ENCODE measurements around the gene CNGA1. TPM values are rescaled to one million over a fixed set of nuclear protein-coding genes. Genes with fewer than 3 reads are reported as not detected.
"Not testable (repeated sequence)": the region's sequence is repeated elsewhere in the genome, so short reads cannot be mapped to it uniquely, and the experiment has no call there.

CNGA1 gene
- total RNA-seq, 2 donors from 2014 or later, result 0.33 to 1.8 TPM

- H3K4me3 ChIP-seq, result no peak overlapping the region
- intact Hi-C loops (cut with DNase I), result loop anchor here (10.0 kb wide), 1 partner anchor 87 kb away; no protein-coding TSS in a partner anchor
- ATAC-seq (no peak), DNase-seq (no peak)
- H3K27ac ChIP-seq, result no peak overlapping the region
- H3K9me3 ChIP-seq, result no peaks in the 10 kb centered on the region
- no peaks in the 10 kb centered on the region for H3K4me1 ChIP-seq
- TF ChIP-seq POLR2A (IDR thresholded peaks at IDR 0.05) (no peak), CTCF (IDR thresholded peaks at IDR 0.05) (no peak)
- H3K27me3 ChIP-seq, result no peaks in the 10 kb centered on the region
- no peaks in the 10 kb centered on the region for H3K36me3 ChIP-seq (replicated peaks in 1 of 2; ENCODE audit: insufficient read depth in 1 of 2, low read depth in 2 of 2)
These were observed 8.4 kb downstream of the CNGA1 start for GRCh38 chr4:48008021-48008596.

- Histone ChIP-seq H3K4me3 (no peak overlapping the region), H3K27ac (no peak overlapping the region), H3K9me3 (no peaks in the 10 kb centered on the region), H3K27me3 (no peaks in the 10 kb centered on the region), H3K36me3 (replicated peaks in 1 of 2; ENCODE audit: insufficient read depth in 1 of 2, low read depth in 2 of 2) (no peaks in the 10 kb centered on the region), H3K4me1 (no peaks in the 10 kb centered on the region)
- no peak for ATAC-seq
- WGBS, 2 donors, result 96 to 98% methylated on average over 2 of the region's 2 CpGs
- TF ChIP-seq POLR2A (IDR thresholded peaks at IDR 0.05) (no peak), CTCF (IDR thresholded peaks at IDR 0.05) (no peak)
- DNase-seq, result no peak
- intact Hi-C loops (cut with DNase I), result loop anchor here (10.0 kb wide), 1 partner anchor 89 kb away; no protein-coding TSS in a partner anchor
These were observed 10.7 kb downstream of the CNGA1 start for GRCh38 chr4:48005781-48006180.

GRCh38 chr4:48003568-48003967, 12.9 kb downstream of the CNGA1 start:
- intact Hi-C loops (cut with DNase I), result loop anchor here (10.0 kb wide), 1 partner anchor 91 kb away; no protein-coding TSS in a partner anchor
- peak; percentile 24 to 78 (median 49) for DNase-seq
- WGBS, 2 donors, result 51 to 63% methylated on average over 2 of the region's 2 CpGs

GRCh38 chr4:48002267-48002666, 14.2 kb downstream of the CNGA1 start:
- TF ChIP-seq CTCF (IDR thresholded peaks at IDR 0.05) (no peak), POLR2A (IDR thresholded peaks at IDR 0.05) (no peak)
- Histone ChIP-seq H3K36me3 (replicated peaks in 1 of 2; ENCODE audit: insufficient read depth in 1 of 2, low read depth in 2 of 2) (no peaks in the 10 kb centered on the region), H3K4me1 (no peaks in the 10 kb centered on the region), H3K4me3 (no peak overlapping the region), H3K27ac (no peak overlapping the region), H3K27me3 (no peaks in the 10 kb centered on the region), H3K9me3 (no peaks in the 10 kb centered on the region)
- 56 to 93% methylated on average over 1 of the region's 1 CpG for whole genome bisulfite sequencing, 2 donors
- intact Hi-C loops (cut with DNase I), result loop anchor here (10.0 kb wide), 1 partner anchor 93 kb away; no protein-coding TSS in a partner anchor
- no peak for ATAC-seq
- no peak for DNase-seq

More at GRCh38 chr4:48003568-48003967, 12.9 kb downstream of the CNGA1 start:
- H3K9me3 ChIP-seq; H3K4me1 ChIP-seq; H3K27ac ChIP-seq; H3K4me3 ChIP-seq; ATAC-seq; H3K27me3 ChIP-seq; H3K36me3 ChIP-seq (replicated peaks in 1 of 2; ENCODE audit: insufficient read depth in 1 of 2, low read depth in 2 of 2): not testable (repeated sequence)
- peak; percentile 8 to 62 (median 33) for TF ChIP-seq CTCF (IDR thresholded peaks at IDR 0.05)

- H3K9me3 ChIP-seq, result no peaks in the 10 kb centered on the region
- ATAC-seq (no peak), DNase-seq (no peak)
- H3K27ac ChIP-seq, result no peak overlapping the region
- 75 to 88% methylated on average over 1 of the region's 1 CpG for WGBS, 2 donors
- no peaks in the 10 kb centered on the region for H3K27me3 ChIP-seq
- intact Hi-C loops (cut with DNase I), result no loop called here
- TF ChIP-seq CTCF (IDR thresholded peaks at IDR 0.05) (no peak), POLR2A (IDR thresholded peaks at IDR 0.05) (no peak)
- H3K4me3 ChIP-seq, result no peak overlapping the region
- H3K36me3 ChIP-seq (replicated peaks in 1 of 2; ENCODE audit: insufficient read depth in 1 of 2, low read depth in 2 of 2), result no peaks in the 10 kb centered on the region
- H3K4me1 ChIP-seq, result no peaks in the 10 kb centered on the region
These were observed 20.5 kb downstream of the CNGA1 start for GRCh38 chr4:47996021-47996420.

GRCh38 chr4:47992475-47992874, 24.0 kb downstream of the CNGA1 start:
- not testable (repeated sequence) for H3K27ac ChIP-seq

More at GRCh38 chr4:47992475-47992874, 24.0 kb downstream of the CNGA1 start:
- H3K27me3 ChIP-seq; DNase-seq; ATAC-seq; H3K4me1 ChIP-seq; H3K9me3 ChIP-seq; H3K4me3 ChIP-seq; H3K36me3 ChIP-seq (replicated peaks in 1 of 2; ENCODE audit: insufficient read depth in 1 of 2, low read depth in 2 of 2); intact Hi-C loops (cut with DNase I): not testable (repeated sequence)
- 95 to 97% methylated on average over 1 of the region's 1 CpG for WGBS, 2 donors
